Stimulated activated effector memory CD8-positive, alpha-beta T cell treated with anti-CD3 and anti-CD28 coated beads, Interleukin-12 subunit alpha, Interleukin-12 subunit beta, amount 100 ng/mL, for 72 hours (primary cell): ENCODE data around the gene EMCN.

Experiments used
- ATAC-seq: fragments of 150-1000 bp; cut with Tn5 transposase; 2 replicates; pipeline ENCODE4 v1.10.0; 2021
- DNase-seq, 2 donors: peaks; one replicate each; pipeline ENCODE4 v3.0.0; 2021 to 2022; ENCODE audit warnings: low spot score in 2 of 2
- H3K27ac Mint-ChIP-seq: one replicate; pipeline ENCODE4 v1.8.0; 2022; ENCODE audit warnings: mild to moderate bottlenecking, mixed read lengths
- H3K36me3 Mint-ChIP-seq: one replicate; pipeline ENCODE4 v1.8.0; 2022; ENCODE audit warnings: mild to moderate bottlenecking, mixed read lengths
- H3K4me1 Mint-ChIP-seq: one replicate; pipeline ENCODE4 v1.8.0; 2022; ENCODE audit warnings: mixed read lengths
- H3K4me3 Mint-ChIP-seq: one replicate; pipeline ENCODE4 v1.8.0; 2022; ENCODE audit warnings: mild to moderate bottlenecking, mixed read lengths
- H3K9me3 Mint-ChIP-seq: one replicate; pipeline ENCODE4 v1.8.0; 2022; ENCODE audit warnings: mixed read lengths

The EMCN gene

DNA sequence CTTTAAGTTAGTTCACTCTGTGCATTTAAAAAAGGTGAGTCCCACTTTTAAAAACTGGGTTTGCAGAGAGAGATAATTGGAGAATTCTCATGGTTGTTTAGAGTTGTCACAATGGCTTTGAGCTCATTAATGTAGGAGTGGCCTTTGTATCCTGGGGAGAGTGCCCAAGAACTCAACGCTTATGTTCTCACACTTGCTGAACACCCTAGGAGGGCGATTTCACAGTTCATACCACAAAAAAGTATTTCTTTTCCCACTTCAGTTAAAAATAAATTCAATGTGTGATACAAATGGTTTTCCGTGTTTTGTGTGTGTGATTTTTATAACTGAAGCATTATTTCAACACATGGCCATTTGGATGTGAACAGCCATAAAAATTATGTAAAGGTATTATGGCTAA is 8.4 kb downstream of the EMCN start:
- Mint-ChIP-seq H3K9me3 (no peaks in the 10 kb centered on the region), H3K27ac (no peak overlapping the region), H3K4me1 (no peaks in the 10 kb centered on the region), H3K4me3 (no peak overlapping the region), H3K36me3 (no peaks in the 10 kb centered on the region)
- DNase-seq, result no peak
- ATAC-seq, result no peak

DNA sequence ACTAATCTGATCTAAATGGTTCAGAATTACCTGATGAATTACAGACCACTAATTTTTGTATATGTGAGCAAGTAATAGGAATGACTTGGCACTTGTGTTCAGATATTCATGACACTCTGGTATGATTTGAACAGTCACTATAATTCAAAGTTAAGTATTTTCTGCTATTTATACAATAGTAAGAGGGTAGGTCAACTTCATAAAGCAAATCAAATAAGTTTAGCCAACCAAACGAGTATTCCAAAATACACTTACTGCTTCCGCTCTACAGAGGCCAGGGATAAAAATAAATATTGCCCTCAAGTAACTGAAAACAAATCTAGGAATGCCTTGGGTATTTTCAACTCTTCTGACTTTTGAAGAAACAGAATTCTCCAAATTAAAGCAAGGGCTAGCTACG is 9.1 kb downstream of the EMCN start:
- no peaks in the 10 kb centered on the region for H3K9me3 Mint-ChIP-seq
- no peak overlapping the region for H3K27ac Mint-ChIP-seq
- no peaks in the 10 kb centered on the region for H3K4me1 Mint-ChIP-seq
- no peaks in the 10 kb centered on the region for H3K36me3 Mint-ChIP-seq
- H3K4me3 Mint-ChIP-seq, result no peak overlapping the region
- no peak for DNase-seq
- ATAC-seq, result no peak

DNA sequence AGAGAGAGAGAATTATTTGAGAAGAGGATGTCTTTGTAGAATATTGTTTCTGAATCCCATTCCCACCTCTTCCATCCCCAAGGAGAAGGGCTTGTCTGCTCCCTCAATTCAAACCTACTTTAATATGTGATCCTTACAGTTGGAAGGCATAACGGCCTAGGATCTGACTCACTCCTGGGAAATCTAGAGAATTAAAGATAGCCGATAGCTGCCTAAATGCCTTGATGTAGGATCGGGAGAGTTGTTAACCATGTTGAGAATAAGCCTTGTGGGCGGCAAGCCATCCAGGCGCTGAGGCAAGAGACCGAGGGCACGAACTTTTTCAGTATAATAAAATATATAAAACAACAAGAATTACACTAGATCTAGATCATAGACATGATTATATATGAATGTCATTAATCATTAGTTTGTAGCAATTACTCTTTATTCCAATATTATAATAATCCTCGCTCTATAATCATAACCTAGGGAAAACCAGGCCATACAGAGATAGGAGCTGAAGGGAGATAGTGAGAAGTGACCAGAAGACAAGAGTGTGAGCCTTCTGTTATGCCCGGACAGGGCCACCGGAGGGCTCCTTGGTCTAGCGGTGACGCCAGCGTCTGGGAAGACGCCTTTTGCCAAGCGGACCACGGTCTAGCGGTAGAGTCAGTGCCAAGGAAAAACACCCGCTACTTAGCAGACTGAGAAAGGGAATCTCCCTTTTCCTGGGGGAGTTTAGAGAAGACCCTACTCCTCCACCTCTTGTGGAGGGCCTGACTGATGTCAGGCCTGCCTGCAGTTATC is 13.5 kb downstream of the EMCN start:
- no peak overlapping the region for H3K27ac Mint-ChIP-seq
- H3K4me3 Mint-ChIP-seq, result no peak overlapping the region
- DNase-seq, result no peak
- H3K9me3 Mint-ChIP-seq, result no peaks in the 10 kb centered on the region
- ATAC-seq, result no peak
- H3K36me3 Mint-ChIP-seq, result no peaks in the 10 kb centered on the region
- no peaks in the 10 kb centered on the region for H3K4me1 Mint-ChIP-seq

DNA sequence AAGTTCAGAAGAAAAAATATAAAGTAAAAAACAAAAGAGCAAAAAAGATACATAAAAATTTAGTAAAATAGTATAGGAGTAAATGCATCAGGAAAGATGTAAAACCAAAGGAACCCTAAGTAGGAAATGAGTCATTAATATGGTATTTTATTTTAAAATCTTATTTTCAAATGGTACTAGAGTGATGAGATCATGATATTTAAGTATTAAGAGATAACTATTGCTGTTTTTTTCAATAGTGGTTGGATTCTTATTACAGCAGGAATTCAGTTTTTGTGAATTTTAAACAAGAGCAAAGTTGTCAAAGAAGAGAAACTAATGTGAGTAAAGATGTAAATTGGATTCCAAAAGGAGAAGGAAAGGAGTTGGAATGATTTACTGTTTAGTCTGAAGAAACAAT is 20.0 kb downstream of the EMCN start:
- DNase-seq (no peak), ATAC-seq (no peak)
- Mint-ChIP-seq H3K36me3 (no peaks in the 10 kb centered on the region), H3K27ac (no peak overlapping the region), H3K4me1 (no peaks in the 10 kb centered on the region), H3K4me3 (no peak overlapping the region), H3K9me3 (no peaks in the 10 kb centered on the region)

DNA sequence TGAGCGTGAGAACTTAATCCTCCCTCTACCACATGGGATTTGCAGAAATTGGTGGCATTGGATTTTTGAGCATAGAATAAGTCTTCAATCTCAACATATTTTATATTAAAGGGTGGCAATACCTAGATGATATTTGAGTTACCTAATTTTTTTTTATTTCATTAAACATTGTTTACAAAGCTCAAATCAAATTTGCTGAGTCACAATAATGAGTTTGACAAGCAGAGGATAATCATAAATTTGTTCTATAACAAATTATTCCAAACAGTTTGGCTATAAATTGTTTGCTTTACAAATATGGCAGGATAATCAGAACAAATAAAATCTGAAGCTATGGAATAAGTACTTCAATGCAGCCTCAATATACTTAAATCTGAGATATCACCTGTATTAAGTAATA is 22.7 kb downstream of the EMCN start:
- Mint-ChIP-seq H3K36me3 (no peaks in the 10 kb centered on the region), H3K4me3 (no peak overlapping the region), H3K4me1 (no peaks in the 10 kb centered on the region), H3K9me3 (peaks cover 6% of the 10 kb centered on the region), H3K27ac (no peak overlapping the region)
- DNase-seq (no peak), ATAC-seq (no peak)

DNA sequence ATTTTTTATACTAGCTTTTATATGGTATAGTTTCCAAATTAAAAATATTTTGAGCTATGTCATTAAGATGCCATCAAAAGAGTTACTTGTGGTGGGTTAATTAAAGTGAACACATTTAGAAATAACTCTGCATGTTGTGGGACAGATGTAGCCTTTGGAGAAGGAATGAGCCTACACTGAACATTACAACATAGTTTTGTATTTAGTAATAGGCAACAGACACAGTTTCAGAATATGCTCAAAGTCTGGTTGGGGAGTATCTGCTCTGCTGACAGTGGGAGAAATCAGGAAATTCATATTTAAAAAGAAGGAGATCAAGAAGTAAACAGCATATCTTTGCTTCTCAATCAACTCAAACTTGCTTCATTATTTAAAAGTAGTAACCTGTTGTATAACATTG is 23.7 kb downstream of the EMCN start:
- Mint-ChIP-seq H3K36me3 (no peaks in the 10 kb centered on the region), H3K9me3 (peaks cover 6% of the 10 kb centered on the region), H3K4me1 (no peaks in the 10 kb centered on the region), H3K27ac (no peak overlapping the region), H3K4me3 (no peak overlapping the region)
- DNase-seq (no peak), ATAC-seq (no peak)

DNA sequence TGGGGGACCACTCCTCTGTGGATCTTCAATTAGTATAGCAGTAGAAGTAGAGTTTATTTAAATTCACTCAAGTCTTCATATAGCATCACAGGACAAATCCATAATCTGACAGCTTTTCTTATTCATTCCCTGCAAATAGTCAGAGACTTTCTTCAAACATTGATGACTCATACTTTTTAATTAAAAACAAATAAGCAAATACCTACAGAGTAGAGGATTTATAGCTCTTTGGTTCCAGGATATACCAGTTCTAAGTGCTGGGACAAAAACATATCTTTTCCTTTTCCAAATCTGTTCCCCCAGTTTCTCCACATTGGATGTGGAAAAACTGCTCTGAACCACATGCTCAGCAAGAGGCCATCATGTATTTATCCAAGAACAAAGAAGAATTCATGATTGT is 24.1 kb downstream of the EMCN start:
- ATAC-seq (no peak), DNase-seq (no peak)
- no peaks in the 10 kb centered on the region for H3K4me1 Mint-ChIP-seq
- no peak overlapping the region for H3K4me3 Mint-ChIP-seq
- H3K36me3 Mint-ChIP-seq, result no peaks in the 10 kb centered on the region
- H3K9me3 Mint-ChIP-seq, result peaks cover 6% of the 10 kb centered on the region
- no peak overlapping the region for H3K27ac Mint-ChIP-seq

DNA sequence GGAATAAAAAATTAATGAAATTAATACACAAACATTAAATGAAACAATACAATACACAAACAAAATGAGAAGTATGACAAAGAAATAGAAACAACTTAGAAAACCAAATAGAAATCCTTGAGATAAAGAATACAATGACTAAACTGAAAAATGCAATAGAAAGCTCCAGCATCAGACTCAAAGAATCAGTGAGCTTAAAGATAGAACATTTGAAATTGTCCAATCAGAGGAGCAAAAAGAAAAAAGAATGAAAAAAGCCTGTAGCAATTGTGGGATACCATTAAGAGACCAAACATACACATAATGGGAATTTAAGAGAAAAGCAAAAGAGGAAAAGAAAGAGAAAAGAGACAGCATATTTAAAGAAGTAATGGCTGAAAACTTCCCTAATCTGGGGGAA is 25.7 kb downstream of the EMCN start:
- Mint-ChIP-seq H3K4me3 (no peak overlapping the region), H3K9me3 (peaks cover 6% of the 10 kb centered on the region), H3K36me3 (no peaks in the 10 kb centered on the region), H3K27ac (no peak overlapping the region), H3K4me1 (no peaks in the 10 kb centered on the region)
- ATAC-seq (no peak), DNase-seq (no peak)

DNA sequence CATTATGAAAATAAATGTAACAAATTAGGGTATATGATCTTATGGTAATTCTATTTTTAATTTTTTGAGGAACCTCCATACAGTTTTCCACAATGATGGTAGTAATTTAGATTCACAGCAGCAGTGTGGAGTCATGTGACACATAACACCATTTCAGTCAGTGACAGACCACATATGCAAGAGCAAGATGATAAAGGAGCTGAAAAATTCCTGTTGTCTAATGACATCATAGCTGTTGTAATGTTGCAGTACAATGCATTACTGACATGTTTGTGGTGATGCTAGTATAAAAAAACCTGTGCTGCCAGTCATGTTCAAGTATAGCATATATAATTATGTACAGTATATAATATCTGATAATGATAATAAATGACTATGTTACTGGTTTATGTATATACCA is 28.5 kb downstream of the EMCN start:
- no peaks in the 10 kb centered on the region for H3K4me1 Mint-ChIP-seq

DNA sequence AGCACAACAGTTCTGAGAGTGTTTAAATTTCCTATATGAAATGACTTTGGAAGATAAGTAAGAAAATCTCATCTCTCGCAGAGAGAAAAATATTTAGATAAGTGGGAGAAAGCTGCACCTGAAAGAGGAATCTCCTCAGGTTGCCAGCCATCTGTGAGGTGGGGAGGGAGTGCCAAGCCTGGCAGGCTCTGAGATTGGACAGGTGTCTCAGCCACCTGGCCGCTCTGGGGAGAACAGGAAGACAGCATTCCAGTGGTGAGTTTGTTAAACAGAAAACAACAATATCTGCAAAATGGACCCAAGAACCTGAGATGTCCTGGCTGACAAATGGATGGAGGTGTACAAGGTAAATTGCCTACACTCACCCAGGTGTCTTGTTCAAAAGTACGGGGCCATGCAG is 31.3 kb downstream of the EMCN start:
- Mint-ChIP-seq H3K4me3 (no peak overlapping the region), H3K36me3 (no peaks in the 10 kb centered on the region), H3K27ac (no peak overlapping the region), H3K4me1 (no peaks in the 10 kb centered on the region), H3K9me3 (no peaks in the 10 kb centered on the region)
- ATAC-seq (no peak), DNase-seq (no peak)

More for the DNA sequence above, 28.5 kb downstream of the EMCN start:
- DNase-seq, result no peak
- Mint-ChIP-seq H3K27ac (no peak overlapping the region), H3K9me3 (peaks cover 6% of the 10 kb centered on the region), H3K36me3 (no peaks in the 10 kb centered on the region), H3K4me3 (no peak overlapping the region)
- ATAC-seq, result no peak

DNA sequence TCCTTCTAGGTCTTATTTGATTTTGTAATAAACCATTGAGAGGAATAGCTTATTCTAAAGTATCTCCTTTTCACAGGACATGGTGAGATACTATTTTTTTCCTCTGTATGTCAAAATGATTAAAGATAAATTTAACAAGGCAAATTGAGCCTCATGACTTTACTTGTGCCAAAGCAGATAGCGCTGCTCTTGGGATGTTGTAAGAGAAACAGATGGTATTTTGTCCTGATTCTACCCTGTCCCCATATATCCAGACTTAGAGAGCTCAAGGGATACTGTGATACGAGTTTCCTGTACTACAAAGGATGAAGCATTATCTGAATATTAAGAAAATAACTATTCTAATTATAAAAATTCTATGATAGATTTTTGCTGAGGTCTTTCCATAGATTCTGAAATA is 34.0 kb downstream of the EMCN start:
- Mint-ChIP-seq H3K4me3 (no peak overlapping the region), H3K27ac (no peak overlapping the region), H3K4me1 (no peaks in the 10 kb centered on the region), H3K9me3 (no peaks in the 10 kb centered on the region), H3K36me3 (no peaks in the 10 kb centered on the region)
- ATAC-seq (no peak), DNase-seq (no peak)

DNA sequence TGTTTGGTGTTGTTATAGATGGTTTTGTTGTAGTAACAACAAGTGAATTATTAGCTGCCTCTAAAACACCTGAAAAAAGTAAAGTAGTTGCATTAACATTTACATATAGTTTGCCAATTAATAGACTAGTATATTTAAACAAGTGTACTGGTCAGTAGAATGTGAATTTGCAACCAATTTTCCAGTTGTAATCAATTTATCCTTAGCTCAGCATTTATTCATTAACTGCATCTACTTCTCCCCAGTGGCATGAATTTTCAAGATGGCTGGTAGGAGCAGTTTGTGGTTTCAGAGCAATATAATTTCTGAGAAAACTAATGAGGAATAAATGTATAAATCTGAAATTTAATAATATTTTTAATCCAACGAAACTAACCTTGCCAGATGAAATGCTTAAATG is 37.9 kb downstream of the EMCN start:
- Mint-ChIP-seq H3K27ac (no peak overlapping the region), H3K4me1 (no peaks in the 10 kb centered on the region), H3K9me3 (no peaks in the 10 kb centered on the region), H3K4me3 (no peak overlapping the region), H3K36me3 (no peaks in the 10 kb centered on the region)
- no peak for ATAC-seq
- no peak for DNase-seq

DNA sequence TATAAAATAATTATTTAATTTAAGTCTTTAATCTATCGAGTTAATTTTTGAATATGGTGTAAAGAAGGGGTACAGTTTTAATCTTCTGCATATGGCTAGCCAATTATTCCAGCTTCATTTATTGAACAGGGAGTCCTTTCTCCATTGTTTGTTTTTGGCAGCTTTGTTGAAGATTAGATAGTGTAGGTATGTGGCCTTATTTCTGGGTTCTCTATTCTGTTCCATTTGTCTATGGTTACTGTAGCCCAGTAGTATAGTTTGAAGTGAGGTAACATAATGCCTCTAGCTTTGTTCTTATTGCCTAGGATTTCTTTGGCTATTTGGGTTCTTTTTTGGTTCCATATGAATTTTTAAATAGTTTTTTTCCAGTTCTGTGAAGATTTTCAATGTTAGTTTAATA is 48.3 kb downstream of the EMCN start:
- H3K4me3 Mint-ChIP-seq, result no peak overlapping the region
- no peaks in the 10 kb centered on the region for H3K36me3 Mint-ChIP-seq
- H3K27ac Mint-ChIP-seq, result no peak overlapping the region
- H3K4me1 Mint-ChIP-seq, result no peaks in the 10 kb centered on the region
- DNase-seq (no peak), ATAC-seq (no peak)
- H3K9me3 Mint-ChIP-seq, result no peaks in the 10 kb centered on the region

DNA sequence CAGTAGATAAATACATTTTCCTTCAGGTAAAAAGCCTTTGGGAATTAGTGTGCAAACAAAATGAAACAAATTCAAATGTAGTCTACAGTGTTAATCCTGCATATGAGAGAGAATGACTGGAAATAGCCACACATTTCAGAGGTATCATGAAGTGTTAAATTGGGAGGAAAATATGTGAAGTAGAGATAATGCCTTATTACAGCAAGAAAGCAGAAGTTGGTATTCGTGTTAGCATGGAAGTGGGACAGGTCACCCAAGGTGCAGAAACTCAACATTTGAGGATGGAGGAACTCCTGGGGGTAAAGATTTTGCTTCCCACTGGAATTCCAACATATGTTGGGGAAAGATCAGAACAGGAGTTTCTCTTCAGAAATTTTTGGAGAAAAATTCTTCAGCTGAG is 51.3 kb downstream of the EMCN start:
- ATAC-seq (no peak), DNase-seq (no peak)
- Mint-ChIP-seq H3K27ac (no peak overlapping the region), H3K4me3 (no peak overlapping the region), H3K36me3 (no peaks in the 10 kb centered on the region), H3K9me3 (no peaks in the 10 kb centered on the region), H3K4me1 (no peaks in the 10 kb centered on the region)

DNA sequence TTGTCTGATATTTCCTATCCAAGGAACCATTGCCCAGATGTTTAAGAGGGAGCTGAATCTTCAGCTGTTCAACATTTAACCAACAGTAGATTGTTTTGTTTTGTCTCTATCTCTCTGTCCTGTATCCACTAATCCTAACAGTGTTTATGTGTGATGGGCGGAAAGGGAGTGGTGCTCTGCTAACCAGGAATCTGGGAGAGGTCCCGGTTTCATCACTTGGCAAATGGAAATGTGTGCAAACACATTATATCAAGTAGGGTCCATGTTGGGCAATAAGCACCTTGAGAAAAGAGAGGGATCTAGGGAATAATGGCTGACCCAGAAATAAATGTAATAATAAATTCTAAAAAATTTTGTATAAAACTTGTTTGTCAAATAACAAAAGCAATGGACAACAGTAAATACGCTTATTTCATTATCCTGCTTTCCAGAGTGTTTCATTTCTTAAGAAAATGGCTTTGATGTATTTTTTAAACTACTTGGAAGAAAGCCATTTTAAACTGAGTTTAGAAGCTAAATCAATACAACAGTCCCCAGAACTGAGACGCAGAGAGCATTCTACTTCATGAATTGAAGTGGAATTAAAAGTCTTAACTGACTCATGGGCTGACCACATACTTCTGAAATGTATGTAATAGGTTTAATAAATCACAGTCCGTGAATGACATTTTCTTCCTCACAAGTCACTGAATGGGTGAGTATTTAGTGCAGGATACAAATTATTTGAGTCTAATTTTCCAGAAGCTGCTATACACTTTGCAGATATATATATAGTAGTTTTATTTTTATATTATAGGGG is 55.8 kb downstream of the EMCN start:
- Mint-ChIP-seq H3K4me1 (peaks cover 14% of the 10 kb centered on the region), H3K27ac (no peak overlapping the region), H3K9me3 (no peaks in the 10 kb centered on the region), H3K4me3 (no peak overlapping the region), H3K36me3 (no peaks in the 10 kb centered on the region)
- ATAC-seq, result no peak
- DNase-seq, result no peak

DNA sequence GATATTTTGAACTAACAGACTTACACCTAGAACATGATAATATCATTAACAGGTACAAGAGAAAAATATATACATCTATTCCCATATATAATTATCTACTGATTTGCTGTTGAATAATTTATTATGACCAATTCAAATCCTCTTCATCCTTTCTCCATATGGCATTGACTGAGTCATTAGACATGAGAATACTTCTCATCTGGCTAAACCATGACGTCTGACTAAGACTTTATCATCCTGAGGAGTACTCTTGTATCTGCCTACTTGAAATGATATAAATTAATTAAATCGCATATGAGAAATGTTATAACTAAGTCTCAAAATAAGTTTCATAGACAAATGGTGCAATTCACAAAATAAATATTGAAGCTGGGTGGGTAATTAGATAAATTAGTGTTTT is 67.4 kb downstream of the EMCN start:
- H3K27ac Mint-ChIP-seq, result no peak overlapping the region
- H3K4me1 Mint-ChIP-seq, result no peaks in the 10 kb centered on the region
- H3K4me3 Mint-ChIP-seq, result no peak overlapping the region
- no peak for DNase-seq
- H3K36me3 Mint-ChIP-seq, result no peaks in the 10 kb centered on the region
- ATAC-seq, result no peak
- H3K9me3 Mint-ChIP-seq, result peaks cover 2% of the 10 kb centered on the region
